Osteoblast (primary cell): ENCODE results near the gene PLP2. TPM values are rescaled to one million over a fixed set of nuclear protein-coding genes. Genes with fewer than 3 reads are reported as not detected.

ENCODE experiments used
- DNase-seq: peaks from one replicate; pipeline ENCODE4 v3.0.0; 2011; ENCODE audit warnings: low spot score, mixed read lengths; ENCODE audit not compliant: insufficient read length; ENCODE audit errors: missing footprints
- H2AFZ ChIP-seq: 2 replicates; pipeline ENCODE4 v1.6.0; 2011; ENCODE audit warnings: mild to moderate bottlenecking, low read length
- H3K27ac ChIP-seq: 2 replicates; pipeline ENCODE4 v1.5.1; 2011; ENCODE audit warnings: mild to moderate bottlenecking, low read depth, low read length, moderate library complexity
- H3K27me3 ChIP-seq: 2 replicates; pipeline ENCODE4 v1.6.0; 2012; ENCODE audit warnings: mild to moderate bottlenecking, control low read depth, inconsistent platforms, low read length, moderate library complexity; ENCODE audit not compliant: insufficient read depth
- H3K36me3 ChIP-seq: 2 replicates; pipeline ENCODE4 v1.5.1; 2011; ENCODE audit warnings: mild to moderate bottlenecking, low read length, control low read depth, moderate library complexity; ENCODE audit not compliant: insufficient read depth
- H3K4me1 ChIP-seq: 2 replicates; pipeline ENCODE4 v1.5.1; 2011; ENCODE audit warnings: mild to moderate bottlenecking, low read length, control low read depth, moderate library complexity; ENCODE audit not compliant: insufficient read depth
- H3K4me2 ChIP-seq: 2 replicates; pipeline ENCODE4 v1.6.0; 2011; ENCODE audit warnings: mild to moderate bottlenecking, low read length; ENCODE audit not compliant: insufficient read depth
- H3K4me3 ChIP-seq: fragments of 200-600 bp; sonication (generic); 3 replicates; pipeline ENCODE4 v1.5.1; 2012; ENCODE audit warnings: mild to moderate bottlenecking, low read length, inconsistent platforms; ENCODE audit not compliant: insufficient read depth
- H3K79me2 ChIP-seq: 2 replicates; pipeline ENCODE4 v1.6.0; 2012; ENCODE audit warnings: mild to moderate bottlenecking, low read length, control low read depth, inconsistent platforms; ENCODE audit not compliant: insufficient read depth
- H3K9me3 ChIP-seq: 2 replicates; pipeline ENCODE4 v1.5.1; 2011; ENCODE audit warnings: low read depth, low read length, control low read depth
- H4K20me1 ChIP-seq: 2 replicates; pipeline ENCODE4 v1.6.0; 2012; ENCODE audit warnings: mild to moderate bottlenecking, low read length, control low read depth; ENCODE audit not compliant: insufficient read depth
- CTCF ChIP-seq: IDR thresholded peaks from 2 replicates; pipeline ENCODE4 v1.5.1; 2011; ENCODE audit warnings: mild to moderate bottlenecking, low read depth, low read length, moderate library complexity; ENCODE audit errors: extremely low read depth
- total RNA-seq: library from RNA; depleted of rRNA; stranded (reverse); fragments of >200 nt; gene quantifications from 2 replicates; pipeline ENCODE4 v1.2.3, GENCODE V29; 2012

PLP2 gene
- total RNA-seq, 1 donor: 21.0 TPM

DNA sequence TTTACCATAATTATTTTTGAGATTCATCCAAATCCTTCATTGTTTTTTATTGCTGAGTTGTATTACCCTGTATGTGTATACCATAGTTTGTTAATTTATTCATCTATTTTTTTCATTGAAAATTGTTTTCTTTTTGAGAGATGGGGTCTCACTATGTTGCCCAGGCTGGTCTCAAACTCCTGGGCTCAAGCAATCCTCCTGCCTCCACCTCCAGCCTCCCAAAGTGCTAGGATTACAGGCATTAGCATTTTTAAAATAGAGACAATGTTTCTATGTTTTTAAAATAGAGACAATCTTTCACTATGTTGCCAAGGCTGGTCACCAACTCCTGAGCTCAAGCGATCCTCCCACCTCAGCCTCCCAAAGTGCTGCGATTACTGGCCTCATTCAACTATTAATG, 10.8 kb upstream of the PLP2 start:
- H3K4me3 ChIP-seq: no peak overlapping the region
- no peak for DNase-seq
- no peaks in the 10 kb centered on the region for H3K4me1 ChIP-seq
- no peak overlapping the region for H3K27ac ChIP-seq
- H3K4me2 ChIP-seq: no peak overlapping the region
- H4K20me1 ChIP-seq: no peaks in the 10 kb centered on the region
- no peaks in the 10 kb centered on the region for H3K9me3 ChIP-seq
- H3K27me3 ChIP-seq: no peaks in the 10 kb centered on the region
- H3K79me2 ChIP-seq: no peaks in the 10 kb centered on the region
- TF ChIP-seq CTCF: no peak
- H2AFZ ChIP-seq: no peak overlapping the region
- no peaks in the 10 kb centered on the region for H3K36me3 ChIP-seq

GRCh38 chrX:49161632-49162031, 10.1 kb upstream of the PLP2 start:
- TF ChIP-seq CTCF: no peak
- H2AFZ ChIP-seq: no peak overlapping the region

DNA sequence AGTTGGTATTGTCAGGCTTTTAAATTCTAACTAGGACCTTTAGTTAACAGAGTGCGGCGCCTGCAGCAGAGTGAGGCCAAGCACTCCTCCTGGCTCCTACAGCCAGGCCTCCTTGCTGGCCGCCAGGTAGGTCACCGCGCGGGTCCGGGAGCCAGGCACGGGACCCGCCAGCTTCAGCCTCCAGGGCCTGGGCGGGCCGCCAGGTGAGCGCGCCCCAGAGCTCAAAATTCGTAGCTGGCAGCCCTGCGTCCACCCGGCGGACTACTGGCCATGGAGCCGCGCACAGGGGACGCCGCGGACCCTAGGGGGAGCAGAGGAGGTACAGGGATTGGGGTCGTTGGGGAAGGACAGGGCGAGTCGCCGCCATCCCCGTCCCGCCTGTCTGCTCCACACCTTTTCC, 9.1 kb upstream of the PLP2 start, which contains the start of gene MAGIX:
Gene MAGIX (plus strand): TSS at position 139 of the 400 bp plus-strand sequence. CDS start 132 bp downstream, at position 271.
- no peak within 1 kb of the TSS for H3K27ac ChIP-seq
- H3K36me3 ChIP-seq: no peaks in the 10 kb centered on the region
- no peaks in the 10 kb centered on the region for H4K20me1 ChIP-seq
- peak within 1 kb of the TSS; percentile 74 for H2AFZ ChIP-seq
- no peaks in the 10 kb centered on the region for H3K79me2 ChIP-seq
- DNase-seq: no peak
- no peaks in the 10 kb centered on the region for H3K9me3 ChIP-seq
- H3K4me3 ChIP-seq: peak within 1 kb of the TSS; percentile 65
- TF ChIP-seq CTCF: no peak
- no peaks in the 10 kb centered on the region for H3K27me3 ChIP-seq
- peaks cover 9% of the 10 kb centered on the region for H3K4me1 ChIP-seq
- H3K4me2 ChIP-seq: peak within 1 kb of the TSS; percentile 69

More at GRCh38 chrX:49161632-49162031, 10.1 kb upstream of the PLP2 start:
- no peaks in the 10 kb centered on the region for H3K79me2 ChIP-seq
- no peaks in the 10 kb centered on the region for H3K36me3 ChIP-seq
- H3K4me1 ChIP-seq: peaks cover 1% of the 10 kb centered on the region
- no peaks in the 10 kb centered on the region for H4K20me1 ChIP-seq
- no peaks in the 10 kb centered on the region for H3K27me3 ChIP-seq
- no peaks in the 10 kb centered on the region for H3K9me3 ChIP-seq
- H3K4me3 ChIP-seq: no peak overlapping the region
- H3K4me2 ChIP-seq: no peak overlapping the region
- no peak overlapping the region for H3K27ac ChIP-seq
- no peak for DNase-seq

DNA sequence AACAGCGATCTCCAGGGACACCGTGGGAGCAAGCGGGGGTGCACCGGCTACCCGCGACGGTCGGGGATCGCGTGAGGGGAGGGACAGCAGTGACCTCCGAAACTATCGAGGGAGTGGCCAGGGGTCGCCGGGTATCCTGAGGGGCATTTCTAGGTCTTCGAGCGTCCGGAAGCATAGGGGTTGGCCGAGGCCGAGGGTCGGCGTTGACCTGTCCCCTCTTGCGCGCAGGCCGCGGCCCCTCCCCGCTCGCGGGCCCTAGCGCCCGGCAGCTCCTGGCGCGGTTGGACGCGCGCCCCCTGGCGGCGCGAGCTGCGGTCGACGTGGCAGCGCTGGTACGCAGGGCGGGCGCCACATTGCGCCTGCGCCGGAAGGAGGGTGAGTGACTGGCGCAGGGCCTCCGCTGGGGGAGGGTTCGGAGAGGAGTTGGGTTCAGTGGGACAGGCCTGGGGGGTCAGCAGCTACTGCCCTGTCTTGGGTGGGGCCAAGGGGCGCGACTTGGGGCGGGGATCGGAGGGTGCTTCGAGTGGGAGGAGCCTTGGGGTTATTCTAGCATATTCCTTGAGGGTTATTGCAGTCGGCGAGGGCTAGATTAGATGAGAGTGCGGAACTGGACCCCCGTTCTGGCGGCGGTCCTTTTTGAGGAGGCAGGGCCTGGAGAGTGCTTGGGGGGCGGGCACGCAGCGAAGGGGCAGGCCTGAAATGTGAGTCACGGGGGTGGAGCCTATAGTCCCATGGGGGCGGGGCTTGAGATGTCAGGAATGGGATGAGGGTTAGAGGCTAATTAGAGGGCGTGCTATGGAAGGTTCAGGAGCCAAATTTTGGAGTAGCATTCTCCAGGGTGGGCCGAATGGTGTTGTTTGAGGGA, 7.9 kb upstream of the PLP2 start:
- DNase-seq: peak; percentile 95
- Histone ChIP-seq H3K27me3 (no peaks in the 10 kb centered on the region), H3K36me3 (no peaks in the 10 kb centered on the region), H3K9me3 (no peaks in the 10 kb centered on the region), H3K4me1 (peaks cover 12% of the 10 kb centered on the region), H3K27ac (peak overlapping the region; percentile 58), H4K20me1 (no peaks in the 10 kb centered on the region), H3K4me2 (peak overlapping the region; percentile 69), H3K4me3 (peak overlapping the region; percentile 65), H3K79me2 (no peaks in the 10 kb centered on the region), H2AFZ (peak overlapping the region; percentile 74)
- peak; percentile 47 for TF ChIP-seq CTCF
